ENCODE data around the gene XYLT1.

GRCh38 chr16:17166095-17166494 is 304.7 kb downstream of the XYLT1 start:
- TF ChIP-seq CTCF (IDR thresholded peaks at IDR 0.05) (no peak), NFIC (IDR thresholded peaks at IDR 0.05; ENCODE audit: borderline replicate concordance) (no peak)

All from SK-N-SH (cell line).